GM19239 (cell line): Measurements from ENCODE around the gene GALNT9.
"Not testable (repeated sequence)": the region's sequence is repeated elsewhere in the genome, so short reads cannot be mapped to it uniquely, and the experiment has no call there.

Source experiments
- DNase-seq: peaks from one replicate; pipeline ENCODE4 v3.0.0; 2011; ENCODE audit warnings: low spot score; ENCODE audit not compliant: insufficient read length
- FAIRE-seq: peaks from 2 replicates; lab custom pipeline; 2011; peaks lifted over from hg19 to GRCh38; lab: Jason Lieb, UNC

GALNT9 gene

GRCh38 chr12:132329036-132329719, at the start of gene GALNT9:
Gene GALNT9 (minus strand): TSS chr12:132329589. CDS start chr12:132329203, 386 bp downstream.
- no peak for DNase-seq
- no peak for FAIRE-seq

GRCh38 chr12:132379057-132379456, 49.7 kb upstream of the GALNT9 start:
- not testable (repeated sequence) for DNase-seq, FAIRE-seq

- FAIRE-seq (no peak), DNase-seq (no peak)
Observed at GRCh38 chr12:132377147-132377546, 47.8 kb upstream of the GALNT9 start.

DNA sequence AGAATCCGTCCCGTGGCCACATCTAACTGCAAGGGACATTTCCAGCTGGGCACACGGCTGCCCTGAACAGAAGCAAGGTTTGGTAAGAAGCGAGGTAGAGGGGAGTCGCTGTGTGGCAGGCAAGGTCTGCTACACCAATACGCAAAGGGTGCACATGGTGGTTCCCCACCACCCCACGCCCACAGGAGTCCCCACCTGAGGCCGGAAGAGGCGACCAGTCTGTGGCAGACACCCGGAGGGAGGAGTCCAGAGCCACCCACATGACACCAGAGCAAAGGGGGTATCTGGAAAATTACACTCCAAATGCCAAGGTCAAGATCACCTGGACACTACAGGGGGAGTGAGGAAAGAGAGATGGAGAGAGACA, 47.1 kb upstream of the GALNT9 start:
- no peak for FAIRE-seq

GRCh38 chr12:132375747-132376463, 46.5 kb upstream of the GALNT9 start:
- DNase-seq: no peak

More for the DNA sequence above, 47.1 kb upstream of the GALNT9 start:
- DNase-seq: no peak

GRCh38 chr12:132374612-132375445, 45.4 kb upstream of the GALNT9 start:
- no peak for FAIRE-seq
- DNase-seq: no peak

More at GRCh38 chr12:132375747-132376463, 46.5 kb upstream of the GALNT9 start:
- FAIRE-seq: no peak

GRCh38 chr12:132373901-132374611, 44.7 kb upstream of the GALNT9 start:
- no peak for DNase-seq

GRCh38 chr12:132367852-132368251, 38.5 kb upstream of the GALNT9 start:
- FAIRE-seq: no peak

More at GRCh38 chr12:132373901-132374611, 44.7 kb upstream of the GALNT9 start:
- FAIRE-seq: no peak

DNA sequence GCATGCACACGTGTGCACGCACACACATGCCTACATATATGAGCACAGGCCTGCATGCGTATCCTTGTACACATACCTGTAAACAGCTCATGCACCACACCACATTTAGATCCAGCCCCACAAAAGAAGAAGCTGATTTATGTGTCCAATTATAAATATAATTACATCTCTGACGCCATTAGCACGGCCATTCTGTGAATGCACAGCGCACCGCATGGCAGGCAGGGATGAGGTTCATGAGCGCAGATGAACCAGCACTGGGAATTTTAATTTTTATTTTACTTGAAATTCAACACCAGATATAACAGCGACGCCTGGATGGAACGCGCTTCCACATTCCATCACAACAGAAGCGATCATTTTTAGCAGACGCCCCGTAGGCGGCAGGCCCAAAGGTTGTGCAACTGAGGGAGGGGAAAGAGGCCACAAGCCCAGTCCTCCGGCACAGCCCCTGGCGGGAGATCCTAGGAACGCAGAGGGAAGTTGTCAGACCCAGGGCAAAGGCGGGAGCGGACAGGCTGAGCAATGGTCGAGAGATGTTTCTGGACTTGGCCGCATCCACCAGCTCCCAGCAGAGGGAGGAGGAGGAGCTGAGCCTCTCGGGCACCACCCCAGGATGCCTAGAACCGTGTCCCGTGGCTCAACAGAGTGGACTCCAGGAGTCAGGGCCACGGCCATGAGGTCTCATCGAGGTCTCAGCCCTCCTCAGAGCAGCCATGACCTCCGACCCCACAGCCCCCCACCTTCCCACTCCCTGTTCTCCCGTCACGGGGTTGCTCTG, 37.9 kb upstream of the GALNT9 start:
- DNase-seq: no peak
- no peak for FAIRE-seq

More at GRCh38 chr12:132367852-132368251, 38.5 kb upstream of the GALNT9 start:
- no peak for DNase-seq

DNA sequence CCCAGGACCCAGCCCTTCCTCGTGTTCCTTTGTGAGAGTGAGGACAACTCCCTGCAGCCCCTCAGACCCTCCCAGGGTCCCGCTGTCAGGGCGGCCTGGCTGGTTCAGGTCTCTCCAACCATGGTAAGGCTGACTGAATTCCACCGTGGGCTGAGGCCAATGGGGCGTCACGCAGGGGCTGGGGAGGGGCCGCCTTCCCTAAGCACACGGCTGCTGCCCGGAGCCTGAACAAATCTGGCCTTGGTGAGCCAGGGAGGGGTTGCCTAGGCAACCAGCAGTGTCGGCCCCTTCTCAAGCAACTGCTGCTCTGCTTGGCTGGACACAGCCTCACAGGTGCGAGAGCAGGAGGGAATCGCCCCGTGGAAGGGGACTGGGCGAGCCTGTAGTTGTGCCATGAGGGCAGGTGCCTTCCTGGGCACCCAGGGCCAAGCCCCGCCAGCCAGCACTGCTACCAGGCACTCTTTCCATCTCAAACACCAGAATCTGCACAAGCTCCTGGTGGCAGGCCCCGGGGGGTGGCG, 37.0 kb upstream of the GALNT9 start:
- FAIRE-seq (no peak), DNase-seq (no peak)

DNA sequence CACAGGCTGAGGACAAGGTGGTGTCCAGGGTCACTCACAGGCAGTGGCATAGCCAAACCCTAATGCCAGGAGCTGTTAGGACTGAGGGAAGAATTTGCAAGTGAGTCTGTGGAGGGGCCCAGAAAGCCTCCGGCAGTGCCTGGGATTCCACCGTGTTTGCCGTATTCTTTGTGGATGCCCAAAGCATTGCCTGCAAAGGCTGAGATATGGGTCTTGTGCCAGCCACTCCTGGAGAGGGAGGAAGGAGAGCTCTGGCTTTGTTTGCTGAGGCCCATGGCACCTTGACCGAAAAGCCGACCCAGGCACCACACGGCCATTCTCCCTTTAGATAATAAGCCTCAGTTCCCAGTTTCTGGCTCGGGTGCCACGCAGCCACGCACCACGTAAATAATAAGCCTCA, 35.8 kb upstream of the GALNT9 start:
- FAIRE-seq (no peak), DNase-seq (no peak)

DNA sequence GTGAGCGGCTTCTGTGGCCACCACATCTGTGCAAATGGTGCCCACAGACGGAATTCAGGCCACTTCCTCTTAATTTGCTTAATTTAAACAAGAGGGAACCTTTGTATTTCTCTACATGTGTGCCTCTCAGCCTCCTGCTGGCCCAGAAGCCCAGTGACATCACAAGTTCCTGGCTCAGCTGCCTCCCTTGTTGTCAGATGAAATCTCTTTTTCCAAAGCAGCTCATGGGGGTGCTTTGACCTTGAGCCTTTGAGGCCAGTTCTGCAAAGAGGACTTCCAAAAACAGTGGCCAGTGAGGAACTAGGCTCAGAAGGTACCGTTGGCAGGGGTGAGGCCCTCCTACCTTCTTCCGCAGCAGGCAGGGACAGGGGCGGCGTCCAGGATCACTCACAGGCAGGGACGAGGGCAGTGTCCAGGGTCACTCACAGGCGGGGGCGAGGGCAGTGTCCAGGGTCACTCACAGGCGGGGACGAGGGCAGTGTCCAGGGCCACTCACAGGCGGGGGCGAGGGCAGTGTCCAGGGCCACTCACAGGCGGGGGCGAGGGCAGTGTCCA, 35.0 kb upstream of the GALNT9 start:
- no peak for DNase-seq
- no peak for FAIRE-seq

- FAIRE-seq: no peak
Observed at GRCh38 chr12:132363661-132364347, 34.4 kb upstream of the GALNT9 start.

GRCh38 chr12:132362996-132363660, 33.7 kb upstream of the GALNT9 start:
- FAIRE-seq: no peak
- no peak for DNase-seq

More at GRCh38 chr12:132363661-132364347, 34.4 kb upstream of the GALNT9 start:
- no peak for DNase-seq

DNA sequence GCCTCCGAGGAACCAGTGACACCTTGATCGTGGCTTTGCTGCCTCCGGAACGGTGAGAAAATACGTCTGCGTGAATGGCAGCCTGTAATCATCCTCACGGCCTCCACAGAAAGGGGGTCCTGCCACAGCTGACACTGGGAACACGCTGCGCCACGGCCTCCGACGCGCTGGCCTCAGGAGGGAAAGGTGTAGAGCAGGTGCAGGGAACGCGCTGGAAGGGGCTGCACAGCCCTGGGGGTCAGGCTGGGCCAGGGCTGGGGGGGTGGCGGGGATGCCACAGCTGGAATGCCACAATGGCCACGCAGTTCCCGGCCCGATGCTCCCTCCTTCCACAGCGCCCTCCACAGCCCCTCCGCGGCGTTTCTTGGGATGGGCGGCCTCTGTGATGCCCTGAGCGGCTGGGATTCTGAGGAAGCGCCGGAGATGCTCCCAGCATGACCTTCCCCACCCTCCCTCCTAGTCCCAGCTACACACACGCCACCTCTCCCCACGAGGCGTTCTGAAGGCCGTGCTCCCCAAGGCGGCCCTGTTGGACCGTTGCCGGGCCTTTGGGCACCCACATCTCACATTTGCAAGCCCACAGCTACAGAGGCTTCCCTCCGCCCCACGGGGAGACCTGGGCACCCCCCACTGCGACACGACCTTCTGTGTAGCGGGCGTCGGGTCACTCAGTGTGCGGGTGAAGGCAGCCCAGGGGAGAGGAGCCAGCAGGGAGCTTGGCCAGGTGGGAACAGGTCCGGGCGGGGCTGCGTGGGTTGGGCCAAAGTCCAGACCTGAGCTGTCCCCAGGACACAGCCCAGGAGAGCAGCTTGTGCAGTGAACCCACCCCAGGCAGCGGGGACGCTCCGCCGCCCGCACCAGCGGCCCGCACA, 31.8 kb upstream of the GALNT9 start:
- FAIRE-seq (no peak), DNase-seq (no peak)

- FAIRE-seq (no peak), DNase-seq (no peak)
Observed at GRCh38 chr12:132360410-132360809, 31.0 kb upstream of the GALNT9 start.

DNA sequence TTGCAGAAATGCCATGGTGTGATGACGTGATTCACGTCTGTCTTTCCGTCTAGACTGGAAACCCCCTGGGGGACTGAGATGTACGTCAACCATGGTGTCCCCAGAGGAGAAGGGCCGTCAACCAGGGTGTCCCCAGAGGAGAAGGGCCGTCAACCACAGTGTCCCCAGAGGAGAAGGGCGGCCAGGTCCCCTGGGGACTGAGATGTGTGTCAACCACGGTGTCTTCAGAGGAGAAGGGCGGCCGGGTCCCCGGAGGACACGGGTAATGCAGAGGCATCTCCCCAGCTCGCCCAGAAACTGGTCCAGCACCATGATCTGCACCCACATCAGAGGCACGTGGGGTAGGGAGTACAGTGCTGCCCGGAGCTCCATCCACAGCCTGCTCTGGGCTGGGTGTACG, 30.6 kb upstream of the GALNT9 start:
- FAIRE-seq (no peak), DNase-seq (no peak)
